K562 (cell line): Measurements from ENCODE around the gene NARF. TPM values are rescaled to one million over a fixed set of nuclear protein-coding genes. Genes with fewer than 3 reads are reported as not detected.

Experiments
- ARID1B ChIP-seq: fragments of 450-650 bp; IDR thresholded peaks from 2 replicates; pipeline ENCODE4 v1.6.1; 2016; ENCODE audit warnings: antibody characterized with exemption, mild to moderate bottlenecking, inconsistent platforms
- CEBPB ChIP-seq: fragments of 450-650 bp; IDR thresholded peaks from 2 replicates; pipeline ENCODE4 v1.6.1; 2016; ENCODE audit warnings: missing genetic modification characterization, missing compliant biosample characterization
- CEBPG ChIP-seq, 3 experiments: fragments of 200-800 bp in 1 of 3; sonication (Bioruptor generic) in 1 of 3; sonication (generic) in 1 of 3; formaldehyde crosslinking in 1 of 3; IDR thresholded peaks in 2 of 3; conservative IDR thresholded peaks in 1 of 3; 2 replicates each; pipeline versions ENCODE4 v1.6.1 to v1.8.0; 2016 to 2022; ENCODE audit warnings: missing compliant biosample characterization in 2 of 3, missing genetic modification characterization in 2 of 3, mild to moderate bottlenecking in 1 of 3, missing genetic modification reagents in 1 of 3
- CGGBP1 ChIP-seq: fragments of 250-450 bp; sonication (Bioruptor Pico); IDR thresholded peaks from 2 replicates; pipeline ENCODE4 v1.9.0; 2021; ENCODE audit warnings: mild to moderate bottlenecking
- ETS2 ChIP-seq: IDR thresholded peaks from 2 replicates; pipeline ENCODE4 v1.6.1; 2016; ENCODE audit warnings: borderline replicate concordance, missing genetic modification characterization, mild to moderate bottlenecking, moderate library complexity, missing compliant biosample characterization; ENCODE audit not compliant: poor library complexity, severe bottlenecking
- GABPA ChIP-seq: fragments of 200-800 bp; sonication (Bioruptor generic); conservative IDR thresholded peaks from 2 replicates; pipeline ENCODE4 v1.6.1; 2016; ENCODE audit warnings: low read depth, missing genetic modification characterization, missing compliant biosample characterization
- GATAD2B ChIP-seq: fragments of 450-650 bp; IDR thresholded peaks from 2 replicates; pipeline ENCODE4 v1.6.1; 2017; ENCODE audit warnings: mild to moderate bottlenecking, borderline replicate concordance
- GTF2B ChIP-seq: IDR thresholded peaks from 2 replicates; pipeline ENCODE4 v1.6.1; 2011; ENCODE audit not compliant: insufficient read length; ENCODE audit errors: extremely low read depth
- HNRNPH1 ChIP-seq: fragments of 200-400 bp; formaldehyde crosslinking; optimal IDR thresholded peaks from 2 replicates; pipeline ENCODE3; 2017; ENCODE audit warnings: low read depth, mild to moderate bottlenecking, low read length, moderate library complexity
- KAT7 ChIP-seq: sonication (generic); formaldehyde crosslinking; IDR thresholded peaks from 2 replicates; pipeline ENCODE4 v1.8.0; 2022; ENCODE audit warnings: missing genetic modification reagents, mild to moderate bottlenecking, borderline replicate concordance
- MXD1 ChIP-seq: fragments of 250-450 bp; sonication (Bioruptor Pico); IDR thresholded peaks from 2 replicates; pipeline ENCODE4 v1.8.0; 2021; ENCODE audit warnings: borderline replicate concordance, mild to moderate bottlenecking, moderate library complexity; ENCODE audit not compliant: poor library complexity, severe bottlenecking
- PHB2 ChIP-seq: fragments of 450-650 bp; IDR thresholded peaks from 2 replicates; pipeline ENCODE4 v1.6.1; 2017; ENCODE audit warnings: low read depth
- STAT5A ChIP-seq: IDR thresholded peaks from 2 replicates; pipeline ENCODE4 v1.6.1; 2012; ENCODE audit warnings: low read length, inconsistent platforms, borderline replicate concordance
- TCF7 ChIP-seq: sonication (generic); IDR thresholded peaks from 2 replicates; pipeline ENCODE4 v1.6.1; 2016; ENCODE audit warnings: antibody characterized with exemption, borderline replicate concordance
- TGIF2 ChIP-seq: sonication (generic); formaldehyde crosslinking; IDR thresholded peaks from 2 replicates; pipeline ENCODE4 v1.8.1; 2022; ENCODE audit warnings: mild to moderate bottlenecking, missing genetic modification reagents, moderate library complexity
- ZFP1 ChIP-seq: fragments of 450-650 bp; formaldehyde crosslinking; IDR thresholded peaks from 2 replicates; pipeline ENCODE4 v1.4.0; 2020; ENCODE audit warnings: mild to moderate bottlenecking, mixed read lengths
- ZNF239 ChIP-seq: fragments of 250-450 bp; sonication (Bioruptor Pico); IDR thresholded peaks from 2 replicates; pipeline ENCODE4 v1.4.0; 2020; ENCODE audit warnings: mild to moderate bottlenecking
- ZNF277 ChIP-seq: fragments of 250-450 bp; sonication (Bioruptor Pico); IDR thresholded peaks from 2 replicates; pipeline ENCODE4 v1.8.0; 2022; ENCODE audit warnings: inconsistent platforms, mild to moderate bottlenecking, moderate library complexity, borderline replicate concordance
- ZNF551 ChIP-seq: fragments of 250-450 bp; sonication (Bioruptor Pico); IDR thresholded peaks from 2 replicates; pipeline ENCODE4 v1.5.0; 2021; ENCODE audit warnings: mild to moderate bottlenecking, moderate library complexity
- ZNF655 ChIP-seq: fragments of 250-450 bp; sonication (Bioruptor Pico); IDR thresholded peaks from 2 replicates; pipeline ENCODE4 v1.5.0; 2021
- ZNF717 ChIP-seq: fragments of 250-450 bp; sonication (Bioruptor Pico); IDR thresholded peaks from 2 replicates; pipeline ENCODE4 v1.5.0; 2021
- polyA plus RNA-seq, 8 experiments: library from polyadenylated mRNA; depleted of rRNA in 4 of 8; stranded (reverse) in 5 of 8; unstranded in 3 of 8; fragments of >200 nt; fragmentation: Nextera tagmentation in 2 of 8; fragmentation: Illumina TruSeq in 1 of 8; extraction: Ambion mirVana in 2 of 8; extraction: Trizol in 1 of 8; gene quantifications; 2 replicates each; pipeline versions ENCODE4 v1.2.1 to v1.2.3, GENCODE V29; 2011 to 2014; ENCODE audit warnings: inconsistent platforms in 1 of 8, missing spikeins in 1 of 8
- total RNA-seq, 7 experiments: library from RNA; depleted of rRNA in 6 of 7; stranded (reverse); fragments of >200 nt in 6 of 7; fragmentation: Illumina TruSeq in 2 of 7; extraction: Trizol in 2 of 7; gene quantifications; 2 replicates each; pipeline versions ENCODE4 v1.2.1 to v1.2.3, GENCODE V29; 2011 to 2021; ENCODE audit warnings: low replicate concordance in 1 of 7

Gene NARF
- total and polyA plus RNA-seq, 9 of the 15 experiments (the other 6 are each of a cell fraction or from before 2014, with no cell fraction given) = 60.4 to 423 (median 132) TPM

- TF ChIP-seq GTF2B (no peak), ZNF655 (no peak), CGGBP1 (CRISPR knock-in tag) (no peak), GATAD2B (no peak), CEBPG (CRISPR knock-in tag; IDR thresholded peaks at IDR 0.05) (no peak; the same call in 1 of the 2 replicates), CEBPG (tag; conservative IDR thresholded peaks at IDR 0.05 in 1 of 2, IDR thresholded peaks at IDR 0.05 in 1 of 2) (no peak), ZNF239 (CRISPR knock-in tag) (no peak), MXD1 (no peak), ZFP1 (CRISPR knock-in tag) (no peak), ZNF277 (CRISPR knock-in tag) (no peak), HNRNPH1 (no peak), CEBPB (tag) (no peak), TGIF2 (CRISPR knock-in tag) (no peak), ETS2 (tag) (no peak), ARID1B (no peak), GABPA (peak; percentile 50; the same call in 1 of the 2 replicates), ZNF551 (CRISPR knock-in tag) (no peak), TCF7 (peak; percentile 49; the same call in 1 of the 2 replicates), ZNF717 (no peak), KAT7 (CRISPR knock-in tag) (no peak), PHB2 (no peak), STAT5A (no peak)
Measured at GRCh38 chr17:82496529-82497434, 38.2 kb downstream of the NARF start (continued).
